Mesenchymal stem cell (in vitro differentiated cells and primary cell): ENCODE results near the gene CLASP1.
A peak's percentile ranks its signal among the peaks of the same experiment; 100 is the strongest.

ENCODE experiments used
- DNase-seq: peaks from one replicate; pipeline ENCODE4 v3.0.0-alpha.2; 2013
- H2AFZ ChIP-seq: one replicate; pipeline ENCODE4 v1.6.1; 2013; ENCODE audit warnings: low read depth, mild to moderate bottlenecking, control low read depth, inconsistent platforms, low read length, moderate library complexity
- H2AK5ac ChIP-seq: 2 replicates; pipeline ENCODE4 v1.6.1; 2013; ENCODE audit warnings: low read length, moderate library complexity, mild to moderate bottlenecking, inconsistent platforms; ENCODE audit not compliant: severe bottlenecking
- H2BK120ac ChIP-seq: one replicate; pipeline ENCODE4 v1.6.1; 2013; ENCODE audit warnings: low read depth, mild to moderate bottlenecking, inconsistent platforms, low read length, moderate library complexity
- H2BK12ac ChIP-seq, 2 experiments: one replicate each; pipeline ENCODE4 v1.6.1; 2013; ENCODE audit warnings: inconsistent platforms in 2 of 2, low read length in 2 of 2, mild to moderate bottlenecking in 2 of 2, moderate library complexity in 2 of 2, control low read depth in 1 of 2
- H2BK15ac ChIP-seq: one replicate; pipeline ENCODE4 v1.6.1; 2013; ENCODE audit warnings: mild to moderate bottlenecking, low read depth, inconsistent platforms; ENCODE audit not compliant: poor library complexity, severe bottlenecking
- H2BK5ac ChIP-seq: 2 replicates; pipeline ENCODE4 v1.6.1; 2013; ENCODE audit warnings: low read depth, mild to moderate bottlenecking, low read length, control low read depth, inconsistent platforms; ENCODE audit not compliant: poor library complexity, severe bottlenecking
- H3K14ac ChIP-seq, 2 experiments: one replicate each; pipeline ENCODE4 v1.6.1; 2013; ENCODE audit warnings: inconsistent platforms in 2 of 2, low read length in 2 of 2, control low read depth in 1 of 2, mild to moderate bottlenecking in 1 of 2, moderate library complexity in 1 of 2
- H3K18ac ChIP-seq, 2 experiments: one replicate each; pipeline ENCODE4 v1.6.1; 2013; ENCODE audit warnings: inconsistent platforms in 2 of 2, low read length in 2 of 2, control low read depth in 1 of 2, low read depth in 1 of 2, mild to moderate bottlenecking in 1 of 2
- H3K23ac ChIP-seq, 2 experiments: one replicate each; pipeline ENCODE4 v1.6.1; 2013; ENCODE audit warnings: inconsistent platforms in 2 of 2, low read length in 2 of 2, mild to moderate bottlenecking in 2 of 2, moderate library complexity in 2 of 2, control low read depth in 1 of 2
- H3K27ac ChIP-seq: 2 replicates; pipeline ENCODE4 v1.5.1; 2013; ENCODE audit warnings: mild to moderate bottlenecking, moderate library complexity, low read length, control low read depth, inconsistent platforms; ENCODE audit not compliant: poor library complexity, severe bottlenecking
- H3K27me3 ChIP-seq, 2 experiments: 2 replicates each; pipeline versions ENCODE4 v1.6.1 to v1.7.0; 2013; ENCODE audit warnings: low read length in 2 of 2, mild to moderate bottlenecking in 2 of 2, moderate library complexity in 2 of 2, control low read depth in 1 of 2, inconsistent platforms in 1 of 2; ENCODE audit not compliant: control insufficient read depth in 1 of 2, insufficient read depth in 1 of 2
- H3K36me3 ChIP-seq, 2 experiments: 2 replicates each; pipeline versions ENCODE4 v1.6.1 to v1.7.0; 2013; ENCODE audit warnings: low read length in 2 of 2, control low read depth in 1 of 2, inconsistent platforms in 1 of 2, low read depth in 1 of 2, mild to moderate bottlenecking in 1 of 2; ENCODE audit not compliant: insufficient read depth in 2 of 2, control insufficient read depth in 1 of 2
- H3K4ac ChIP-seq, 2 experiments: one replicate each; pipeline ENCODE4 v1.6.1; 2013; ENCODE audit warnings: inconsistent platforms in 2 of 2, low read length in 2 of 2, mild to moderate bottlenecking in 2 of 2, moderate library complexity in 2 of 2, control low read depth in 1 of 2, low read depth in 1 of 2
- H3K4me1 ChIP-seq: 2 replicates; pipeline ENCODE4 v1.6.1; 2013; ENCODE audit warnings: low read depth, low read length, control low read depth; ENCODE audit not compliant: control insufficient read depth, insufficient read depth
- H3K4me2 ChIP-seq: 2 replicates; pipeline ENCODE4 v1.6.1; 2013; ENCODE audit warnings: low read length, mild to moderate bottlenecking, inconsistent platforms; ENCODE audit not compliant: poor library complexity, severe bottlenecking
- H3K4me3 ChIP-seq, 2 experiments: 2 replicates each; pipeline versions ENCODE4 v1.5.1 to v1.7.0; 2013; ENCODE audit warnings: low read length in 2 of 2, mild to moderate bottlenecking in 2 of 2, control low read depth in 1 of 2, low read depth in 1 of 2; ENCODE audit not compliant: insufficient read depth in 1 of 2
- H3K79me1 ChIP-seq: replicated peaks from 2 replicates; pipeline ENCODE4 v1.6.1; 2013; ENCODE audit warnings: mild to moderate bottlenecking, control low read depth, low read length, inconsistent platforms; ENCODE audit not compliant: poor library complexity, severe bottlenecking
- H3K9ac ChIP-seq: 2 replicates; pipeline ENCODE4 v1.7.0; 2013; ENCODE audit warnings: mild to moderate bottlenecking, low read length, moderate library complexity
- H3K9me3 ChIP-seq: 2 replicates; pipeline ENCODE4 v1.7.0; 2013; ENCODE audit warnings: mild to moderate bottlenecking, low read length; ENCODE audit not compliant: control insufficient read depth
- H4K8ac ChIP-seq: one replicate; pipeline ENCODE4 v1.6.1; 2013; ENCODE audit warnings: inconsistent platforms, mild to moderate bottlenecking, low read length, moderate library complexity
- H4K91ac ChIP-seq: one replicate; pipeline ENCODE4 v1.6.1; 2013; ENCODE audit warnings: mild to moderate bottlenecking, low read length, inconsistent platforms
- WGBS: methylation state at CpG from one replicate; pipeline ENCODE4 v1.1.7; 2013; ENCODE audit warnings: mixed read lengths; 5-methylcytosine and 5-hydroxymethylcytosine counted together

The CLASP1 gene

DNA sequence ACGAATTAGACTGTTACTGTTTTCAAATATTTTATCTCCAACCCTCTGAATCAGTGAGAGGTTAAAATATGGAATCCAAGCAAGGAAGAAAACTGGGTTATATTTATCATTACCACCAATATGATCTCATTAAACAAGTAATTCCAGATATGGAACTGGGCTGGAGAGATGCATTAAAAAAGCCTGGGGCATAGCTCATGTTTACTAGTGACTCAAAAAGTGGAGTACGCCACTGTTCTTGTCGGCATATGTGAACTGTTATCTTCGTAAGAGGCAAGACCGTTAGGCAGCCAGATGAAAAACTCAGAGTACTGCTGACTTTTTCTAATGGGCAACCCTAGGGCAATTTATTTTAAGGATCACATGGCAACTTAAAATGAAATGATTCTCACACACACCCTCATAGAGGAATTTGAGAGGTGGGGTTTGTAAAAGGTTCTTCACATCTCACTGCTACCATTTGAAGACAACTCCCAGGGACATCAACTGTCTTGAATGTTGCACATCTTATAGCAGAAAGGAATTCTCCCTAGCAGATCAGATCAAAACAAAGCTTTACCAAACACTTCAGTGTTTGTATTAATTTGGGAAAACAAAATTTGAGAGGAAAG is 259.1 kb downstream of the CLASP1 start:
- no peak overlapping the region for H4K91ac ChIP-seq
- no peaks in the 10 kb centered on the region for H3K9me3 ChIP-seq
- no peak overlapping the region for H3K4me3 ChIP-seq
- WGBS, result 93% methylated on average over 4 of the region's 5 CpGs
- H3K27ac ChIP-seq, result no peak overlapping the region
- no peak overlapping the region for H3K14ac ChIP-seq
- no peak overlapping the region for H3K4me2 ChIP-seq
- H4K8ac ChIP-seq, result no peak overlapping the region
- H2AFZ ChIP-seq, result no peak overlapping the region
- peaks cover 2 to 57% of the 10 kb centered on the region in 2 experiments for H3K36me3 ChIP-seq
- no peak overlapping the region for H3K23ac ChIP-seq
- no peak overlapping the region for H2BK15ac ChIP-seq
- H3K27me3 ChIP-seq, result no peaks in the 10 kb centered on the region
- no peak for DNase-seq
- no peak overlapping the region for H3K4ac ChIP-seq
- no peak overlapping the region for H3K9ac ChIP-seq
- H3K79me1 ChIP-seq, result peaks cover 7% of the 10 kb centered on the region
- no peak overlapping the region for H2BK5ac ChIP-seq
- no peak overlapping the region for H2BK120ac ChIP-seq
- no peak overlapping the region for H2BK12ac ChIP-seq
- H2AK5ac ChIP-seq, result no peak overlapping the region
- H3K4me1 ChIP-seq, result peaks cover 6% of the 10 kb centered on the region
- no peak overlapping the region for H3K18ac ChIP-seq

DNA sequence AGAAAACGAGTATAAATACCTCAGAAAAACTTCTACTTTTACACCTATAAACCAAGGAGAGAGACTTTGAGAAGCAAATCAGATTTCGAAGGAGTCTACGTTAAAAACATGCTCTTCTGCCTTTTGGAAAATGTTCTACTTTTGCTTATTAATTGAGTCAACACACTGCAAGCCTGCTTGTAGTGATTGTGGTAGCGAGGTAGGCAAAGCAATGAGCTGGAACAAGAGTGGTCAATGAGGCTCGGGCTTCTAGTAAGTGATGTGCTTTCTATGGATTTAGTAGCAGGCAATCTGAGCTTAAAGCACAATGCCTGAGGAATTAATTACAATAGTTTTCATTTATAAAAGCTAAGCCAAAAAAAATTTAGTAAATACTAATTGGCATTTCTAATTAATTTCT is 260.9 kb downstream of the CLASP1 start:
- H3K9me3 ChIP-seq, result no peaks in the 10 kb centered on the region
- H2BK15ac ChIP-seq, result no peak overlapping the region
- no peak for DNase-seq
- H3K36me3 ChIP-seq, result peaks cover 5 to 58% of the 10 kb centered on the region in 2 experiments
- peaks cover 10% of the 10 kb centered on the region for H3K79me1 ChIP-seq
- no peak overlapping the region for H3K14ac ChIP-seq
- H3K4me3 ChIP-seq, result no peak overlapping the region
- H2BK5ac ChIP-seq, result no peak overlapping the region
- H3K27ac ChIP-seq, result peak overlapping the region; percentile 13
- H3K27me3 ChIP-seq, result no peaks in the 10 kb centered on the region
- no peak overlapping the region for H3K9ac ChIP-seq
- no peak overlapping the region for H3K23ac ChIP-seq
- WGBS, result 97% methylated on average over 5 of the region's 5 CpGs
- peaks cover 6% of the 10 kb centered on the region for H3K4me1 ChIP-seq
- no peak overlapping the region for H4K8ac ChIP-seq
- H2BK12ac ChIP-seq, result no peak overlapping the region
- no peak overlapping the region for H3K18ac ChIP-seq
- no peak overlapping the region for H3K4ac ChIP-seq
- no peak overlapping the region for H3K4me2 ChIP-seq
- no peak overlapping the region for H4K91ac ChIP-seq
- no peak overlapping the region for H2BK120ac ChIP-seq
- no peak overlapping the region for H2AK5ac ChIP-seq
- no peak overlapping the region for H2AFZ ChIP-seq

DNA sequence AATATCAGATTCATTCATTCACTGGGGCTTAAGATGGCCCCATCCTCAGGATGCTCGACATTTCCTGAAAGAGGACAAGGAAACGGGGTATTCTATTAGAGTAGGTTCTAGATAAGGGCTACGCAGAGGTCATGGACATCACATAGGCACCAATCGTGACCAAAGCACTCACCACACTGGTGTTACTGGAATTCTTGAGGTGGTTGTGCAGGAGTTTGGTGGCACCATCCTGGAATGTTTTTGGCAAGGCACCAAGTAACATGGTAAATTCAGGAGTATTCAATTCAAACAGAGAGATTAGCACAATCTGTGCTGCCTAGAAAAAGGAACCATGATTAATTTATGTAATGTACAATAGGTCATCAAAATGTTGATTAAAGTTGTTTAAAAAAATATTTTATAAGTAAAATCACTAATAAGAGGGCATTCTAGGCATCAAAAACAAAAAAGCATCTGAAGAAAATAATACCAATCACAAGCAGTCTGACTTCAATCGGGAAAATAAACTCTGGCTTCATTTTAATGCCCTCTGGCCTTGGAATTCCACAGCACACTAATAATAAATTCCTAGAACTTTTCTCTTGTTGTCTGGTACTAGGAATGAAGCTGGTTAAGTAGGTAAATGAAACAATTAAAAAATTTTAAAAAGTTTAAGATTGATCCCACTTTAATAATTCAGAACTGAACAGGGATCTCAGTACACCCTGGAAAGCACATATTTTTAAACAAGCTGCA is 261.5 kb downstream of the CLASP1 start:
- Histone ChIP-seq H2AK5ac (peak overlapping the region; percentile 22), H3K4me2 (no peak overlapping the region), H2BK12ac (no peak overlapping the region), H3K36me3 (peaks cover 11 to 63% of the 10 kb centered on the region in 2 experiments), H3K4me1 (peaks cover 6% of the 10 kb centered on the region), H3K79me1 (peaks cover 14% of the 10 kb centered on the region), H3K27ac (peak overlapping the region; percentile 33), H2AFZ (no peak overlapping the region), H3K4me3 (no peak overlapping the region), H3K27me3 (no peaks in the 10 kb centered on the region), H4K8ac (no peak overlapping the region), H3K9me3 (no peaks in the 10 kb centered on the region), H3K9ac (no peak overlapping the region), H3K14ac (no peak overlapping the region), H4K91ac (no peak overlapping the region), H3K23ac (no peak overlapping the region), H3K18ac (no peak overlapping the region), H2BK120ac (no peak overlapping the region), H2BK5ac (no peak overlapping the region), H2BK15ac (no peak overlapping the region), H3K4ac (no peak overlapping the region)
- 93% methylated on average over 5 of the region's 5 CpGs for WGBS
- no peak for DNase-seq

DNA sequence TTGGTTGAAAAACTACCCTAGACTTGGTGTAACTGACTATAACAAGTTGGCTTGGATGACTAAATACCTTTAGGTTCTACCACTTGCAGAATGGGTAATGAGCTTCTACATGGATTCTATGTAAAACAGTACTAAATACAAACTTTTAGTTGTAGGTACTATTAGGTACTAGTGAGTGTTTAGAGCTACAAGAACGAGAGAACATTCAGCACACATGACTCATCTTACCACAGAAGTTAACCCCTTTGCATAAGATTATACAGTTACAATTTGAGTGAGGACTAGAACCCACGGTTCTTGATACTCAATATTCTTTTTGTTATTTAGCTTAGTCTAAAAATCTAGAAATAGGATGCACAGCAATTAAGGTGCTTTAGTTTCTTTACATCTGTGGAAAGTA is 262.6 kb downstream of the CLASP1 start:
- Histone ChIP-seq H2BK5ac (no peak overlapping the region), H3K36me3 (peaks cover 19 to 67% of the 10 kb centered on the region in 2 experiments), H3K4me2 (no peak overlapping the region), H3K23ac (no peak overlapping the region), H4K8ac (no peak overlapping the region), H3K79me1 (peaks cover 15% of the 10 kb centered on the region), H3K27me3 (no peaks in the 10 kb centered on the region), H3K18ac (no peak overlapping the region), H3K9me3 (no peaks in the 10 kb centered on the region), H3K4me1 (peaks cover 6% of the 10 kb centered on the region), H4K91ac (no peak overlapping the region), H2BK15ac (no peak overlapping the region), H3K4me3 (no peak overlapping the region), H3K9ac (no peak overlapping the region), H2BK120ac (no peak overlapping the region), H2BK12ac (no peak overlapping the region), H2AFZ (no peak overlapping the region), H3K27ac (peak overlapping the region; percentile 41), H3K4ac (no peak overlapping the region), H2AK5ac (no peak overlapping the region), H3K14ac (peak overlapping the region in 1 of 2 experiments; percentile 70)
- no CpG with 5 or more reads among the region's 2 CpGs for WGBS
- DNase-seq, result peak; percentile 60
